HUDEP-2 (cell line): ENCODE measurements around the gene OR52H1.
"Not testable (repeated sequence)": the region's sequence is repeated elsewhere in the genome, so short reads cannot be mapped to it uniquely, and the experiment has no call there.

Experiments
- DNase-seq, 76 experiments: peaks; one replicate each; lab custom pipeline; 2025; ENCODE audit not compliant: unreplicated experiment in 76 of 76; lab: John Stamatoyannopoulos, UW

Gene OR52H1

DNA sequence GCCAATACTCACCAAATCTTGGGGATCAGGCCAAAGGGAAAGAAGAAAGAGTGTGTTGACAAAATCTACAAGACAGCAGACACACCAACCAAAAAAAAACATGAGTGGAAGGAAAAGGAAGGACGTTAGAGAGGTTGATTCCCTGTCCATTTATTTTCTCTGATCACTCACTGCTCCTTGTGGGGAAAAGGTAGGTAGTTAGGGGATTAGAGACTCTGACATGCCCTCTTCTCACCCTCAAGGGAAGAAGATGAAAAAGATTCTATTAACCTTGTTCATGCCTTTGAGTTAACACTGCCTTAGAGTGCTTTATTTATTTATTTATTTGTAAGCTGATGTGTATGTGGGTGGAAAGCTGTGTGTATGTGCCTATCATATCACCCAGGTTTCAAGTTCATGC lies at the start of gene OR52H1:
OR52H1 (minus strand) TSS at position 101 of the 400 bp plus-strand sequence. CDS start 3,035 bp downstream, outside the sequence.
- no peak for DNase-seq

DNA sequence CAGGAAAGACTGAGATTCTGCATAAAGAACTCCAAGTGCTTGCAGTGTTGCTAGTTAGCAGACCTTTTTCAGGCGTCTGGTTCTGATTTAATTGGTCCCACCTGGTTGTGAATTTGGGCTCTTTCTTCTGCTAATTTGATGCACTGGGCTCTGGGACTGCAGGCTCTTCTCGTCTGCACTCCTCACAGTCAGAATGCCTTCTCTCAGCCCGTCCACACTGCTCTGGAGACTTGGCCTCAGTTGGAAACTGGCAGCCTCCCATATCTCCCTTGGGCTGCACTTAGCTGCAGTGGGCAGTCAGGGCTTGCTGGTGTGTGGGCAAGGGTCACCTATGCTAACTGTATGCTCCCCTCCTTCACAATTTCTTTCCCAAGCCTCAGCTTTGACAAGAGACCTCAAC lies 49.6 kb upstream of the OR52H1 start:
- peak in 8 of 76 experiments; percentile 2 to 22 (median 4) for DNase-seq

DNA sequence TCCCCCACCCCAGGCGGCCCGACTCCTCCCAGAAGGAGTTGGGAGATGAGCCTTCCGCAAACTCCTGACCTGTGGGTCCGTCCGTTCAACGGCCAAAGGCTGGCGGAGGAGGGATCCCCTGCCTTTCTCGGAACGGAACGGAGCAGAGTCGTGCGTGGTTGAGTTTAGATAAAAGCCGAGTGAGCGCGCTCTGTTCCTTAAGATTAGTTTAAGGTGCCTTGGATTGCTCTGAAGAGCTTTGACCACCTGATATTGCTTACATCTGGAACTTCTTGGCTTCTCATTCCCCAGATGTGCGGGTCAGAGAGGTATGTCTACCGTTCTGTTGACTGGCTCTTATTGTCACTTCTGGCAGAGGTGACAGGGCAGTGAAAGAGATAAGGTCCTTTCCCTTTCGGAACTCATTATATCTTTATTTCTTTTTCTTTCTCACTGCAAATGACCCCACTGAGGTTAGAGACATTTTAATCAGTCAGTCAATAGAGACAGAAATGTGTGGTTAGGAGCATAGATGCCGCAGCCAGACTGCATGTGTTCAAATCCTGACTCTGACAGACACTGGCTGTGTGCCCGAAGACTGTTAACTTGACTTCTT lies 48.4 kb upstream of the OR52H1 start, which contains the start of gene TRIM6:
TRIM6 (plus strand) TSS at position 31 of the 595 bp plus-strand sequence; CDS start at position 292, 261 bp downstream.
- peak in 72 of 76 experiments; percentile 10 to 84 (median 56) for DNase-seq

DNA sequence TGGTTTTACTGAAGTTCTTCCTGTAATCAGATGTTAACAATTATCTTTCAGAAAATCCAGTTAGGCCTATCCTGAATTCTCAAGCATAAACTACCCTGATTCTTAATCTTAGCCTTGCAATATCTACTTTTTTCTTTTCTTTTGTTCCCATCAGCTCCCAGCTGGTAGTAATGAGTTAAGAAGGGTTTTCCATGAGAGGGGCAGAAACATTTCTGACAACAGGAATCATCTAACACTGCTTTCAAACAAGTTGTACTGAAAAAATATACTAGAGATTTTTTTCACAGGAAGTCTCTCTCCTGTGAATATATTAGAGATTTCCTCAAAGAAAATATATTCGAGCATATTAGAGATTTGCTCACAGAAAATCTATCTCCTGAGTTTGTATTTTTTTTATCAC lies 44.8 kb upstream of the OR52H1 start:
- DNase-seq, result no peak

DNA sequence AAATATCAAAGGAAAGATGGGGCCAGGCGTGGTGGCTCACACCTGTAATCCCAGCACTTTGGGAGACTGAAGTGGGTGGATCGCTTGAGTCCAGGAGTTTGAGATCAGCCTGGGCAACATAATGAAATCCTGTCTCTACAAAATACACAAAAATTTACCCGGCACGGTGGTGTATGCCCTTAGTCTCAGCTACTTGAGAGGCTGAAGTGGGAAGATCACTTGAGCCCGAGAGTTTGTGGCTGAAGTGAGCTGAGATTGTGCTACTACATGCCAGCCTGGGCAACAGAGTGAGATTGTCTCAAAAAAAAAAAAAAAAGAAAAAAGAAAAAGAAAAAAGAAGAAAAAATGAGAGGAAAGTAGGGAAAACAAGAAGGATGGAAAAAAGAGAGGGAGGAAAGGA lies 44.3 kb upstream of the OR52H1 start:
- DNase-seq, result no peak

DNA sequence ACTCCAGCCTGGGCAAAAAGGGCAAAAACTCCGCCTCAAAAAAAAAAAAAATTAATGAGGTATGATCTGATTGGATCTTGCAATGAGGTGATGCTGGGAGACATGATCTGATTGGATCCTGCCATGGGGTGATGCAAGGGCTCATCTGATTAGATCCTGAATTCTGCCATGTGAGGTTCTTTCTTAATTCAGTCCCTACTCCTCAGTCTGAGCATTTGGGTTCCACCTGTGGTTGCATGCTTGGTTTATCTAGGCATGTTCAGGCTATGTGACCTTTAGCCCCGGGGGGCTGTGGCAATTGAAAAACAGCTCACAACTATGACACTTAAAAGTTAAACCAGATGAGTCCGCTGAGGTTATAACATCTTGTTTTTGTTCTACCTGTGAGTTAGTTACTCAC lies 43.3 kb upstream of the OR52H1 start:
- no peak for DNase-seq

DNA sequence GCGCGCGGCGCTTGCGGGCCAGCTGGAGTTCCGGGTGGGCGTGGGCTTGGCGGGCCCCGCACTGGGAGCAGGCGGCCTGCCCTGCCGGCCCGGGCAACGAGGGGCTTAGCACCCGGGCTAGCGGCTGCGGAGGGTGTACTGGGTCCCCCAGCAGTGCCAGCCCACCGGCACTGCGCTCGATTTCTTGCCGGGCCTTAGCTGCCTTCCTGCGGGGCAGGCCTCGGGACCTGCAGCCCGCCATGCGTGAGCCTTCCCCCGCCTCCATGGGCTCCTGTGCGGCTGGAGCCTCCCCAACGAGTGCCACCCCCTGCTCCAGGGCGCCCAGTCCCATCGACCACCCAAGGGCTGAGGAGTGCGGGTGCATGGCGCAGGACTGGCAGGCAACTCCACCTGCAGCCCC lies 41.6 kb upstream of the OR52H1 start:
- not testable (repeated sequence) for DNase-seq

DNA sequence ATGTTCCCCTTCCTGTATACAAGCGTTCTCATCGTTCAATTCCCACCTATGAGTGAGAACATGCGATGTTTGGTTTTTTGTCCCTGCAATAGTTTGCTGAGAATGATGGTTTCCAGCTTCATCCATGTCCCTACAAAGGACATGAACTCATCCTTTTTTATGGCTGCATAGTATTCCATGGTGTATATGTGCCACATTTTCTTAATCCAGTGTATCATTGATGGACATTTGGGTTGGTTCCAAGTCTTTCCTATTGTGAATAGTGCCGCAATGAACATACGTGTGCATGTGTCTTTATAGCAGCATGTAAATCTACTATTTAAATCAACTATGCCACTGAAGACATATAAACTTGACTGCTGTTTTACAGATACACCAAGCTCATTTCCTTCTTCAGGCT lies 36.1 kb upstream of the OR52H1 start:
- not testable (repeated sequence) for DNase-seq

DNA sequence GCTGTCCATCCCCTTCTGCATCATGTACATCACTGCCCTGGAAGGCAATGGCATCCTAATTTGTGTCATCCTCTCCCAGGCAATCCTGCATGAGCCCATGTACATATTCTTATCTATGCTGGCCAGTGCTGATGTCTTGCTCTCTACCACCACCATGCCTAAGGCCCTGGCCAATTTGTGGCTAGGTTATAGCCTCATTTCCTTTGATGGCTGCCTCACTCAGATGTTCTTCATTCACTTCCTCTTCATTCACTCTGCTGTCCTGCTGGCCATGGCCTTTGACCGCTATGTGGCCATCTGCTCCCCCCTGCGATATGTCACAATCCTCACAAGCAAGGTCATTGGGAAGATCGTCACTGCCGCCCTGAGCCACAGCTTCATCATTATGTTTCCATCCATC lies 32.7 kb upstream of the OR52H1 start:
- DNase-seq, result no peak

DNA sequence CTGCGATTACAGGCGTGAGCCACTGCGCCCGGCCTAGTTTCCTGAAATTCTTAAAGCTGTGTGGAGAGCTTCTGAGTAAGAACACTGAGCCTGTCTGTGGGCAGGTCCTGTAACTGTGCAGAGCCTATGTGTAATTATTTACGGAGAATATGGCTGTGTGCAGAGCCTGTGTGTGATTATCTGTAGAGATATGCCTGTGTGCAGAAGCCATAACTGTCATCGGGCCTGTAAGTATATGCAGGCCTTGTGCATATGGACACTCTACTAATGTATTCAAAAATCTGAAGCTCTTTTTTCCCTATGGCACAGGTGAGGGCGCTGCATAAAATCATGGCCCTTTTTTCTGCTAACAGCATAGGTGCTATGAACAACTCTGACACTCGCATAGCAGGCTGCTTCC lies 32.2 kb upstream of the OR52H1 start, which contains the start of gene OR52B6:
OR52B6 (plus strand) TSS at position 301 of the 400 bp plus-strand sequence; CDS start at position 301, 0 bp downstream.
- DNase-seq, result no peak

DNA sequence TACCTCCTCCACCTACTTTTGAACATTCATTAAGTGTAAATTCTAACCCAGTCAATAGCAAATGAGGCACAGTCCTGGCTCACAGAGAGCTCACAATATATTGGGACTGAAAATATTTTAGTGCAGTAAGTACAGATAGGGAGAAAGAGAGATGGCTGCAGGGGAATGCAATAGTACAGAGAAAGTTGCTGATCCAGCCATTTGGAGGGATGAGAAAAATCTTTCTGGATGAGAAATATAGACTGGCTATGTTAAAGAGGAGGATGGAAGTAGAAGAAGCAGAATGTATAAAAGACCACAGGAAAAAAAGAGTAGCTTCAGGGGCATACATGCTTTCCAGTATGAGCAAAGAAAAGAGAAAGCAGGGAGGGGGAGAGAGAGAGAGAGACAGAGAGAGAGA lies 28.8 kb upstream of the OR52H1 start:
- DNase-seq, result no peak

DNA sequence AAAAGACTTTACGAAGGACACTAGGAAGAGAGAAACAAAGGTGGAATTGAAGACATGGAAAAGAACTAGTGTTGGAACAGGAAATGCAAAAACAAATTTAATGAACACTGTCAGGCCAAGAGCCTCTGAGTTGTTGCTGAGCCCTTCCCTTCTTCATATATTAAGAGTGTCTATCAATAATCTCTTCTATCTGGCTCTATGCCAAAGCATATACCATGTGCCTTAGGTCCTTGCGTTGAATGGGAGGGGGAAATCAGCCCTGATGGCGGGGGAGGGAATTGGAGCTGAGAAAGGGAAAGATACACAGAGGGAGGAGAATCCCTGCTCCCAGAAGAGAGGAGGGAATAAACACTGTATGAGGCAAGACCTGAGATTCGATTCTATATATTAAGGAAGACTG lies 26.8 kb upstream of the OR52H1 start:
- DNase-seq, result no peak

DNA sequence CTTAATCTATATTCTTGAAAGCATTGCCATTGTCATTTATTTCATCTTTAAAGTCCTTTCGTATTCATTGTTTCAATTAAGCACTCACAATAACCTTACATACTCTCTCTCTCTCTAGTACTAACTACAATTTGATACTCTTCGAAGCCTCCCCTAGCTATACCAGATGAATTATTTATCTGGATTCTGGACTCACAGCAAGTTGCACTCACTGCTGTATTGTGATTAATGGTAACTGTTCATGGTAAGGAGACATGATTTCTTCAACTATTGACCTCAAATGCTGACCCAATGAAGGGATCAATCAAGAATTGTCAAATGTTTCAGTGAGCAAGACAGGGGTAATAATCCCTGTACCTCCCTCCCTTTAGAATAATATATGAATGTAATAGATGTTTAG lies 26.3 kb upstream of the OR52H1 start:
- DNase-seq, result no peak

DNA sequence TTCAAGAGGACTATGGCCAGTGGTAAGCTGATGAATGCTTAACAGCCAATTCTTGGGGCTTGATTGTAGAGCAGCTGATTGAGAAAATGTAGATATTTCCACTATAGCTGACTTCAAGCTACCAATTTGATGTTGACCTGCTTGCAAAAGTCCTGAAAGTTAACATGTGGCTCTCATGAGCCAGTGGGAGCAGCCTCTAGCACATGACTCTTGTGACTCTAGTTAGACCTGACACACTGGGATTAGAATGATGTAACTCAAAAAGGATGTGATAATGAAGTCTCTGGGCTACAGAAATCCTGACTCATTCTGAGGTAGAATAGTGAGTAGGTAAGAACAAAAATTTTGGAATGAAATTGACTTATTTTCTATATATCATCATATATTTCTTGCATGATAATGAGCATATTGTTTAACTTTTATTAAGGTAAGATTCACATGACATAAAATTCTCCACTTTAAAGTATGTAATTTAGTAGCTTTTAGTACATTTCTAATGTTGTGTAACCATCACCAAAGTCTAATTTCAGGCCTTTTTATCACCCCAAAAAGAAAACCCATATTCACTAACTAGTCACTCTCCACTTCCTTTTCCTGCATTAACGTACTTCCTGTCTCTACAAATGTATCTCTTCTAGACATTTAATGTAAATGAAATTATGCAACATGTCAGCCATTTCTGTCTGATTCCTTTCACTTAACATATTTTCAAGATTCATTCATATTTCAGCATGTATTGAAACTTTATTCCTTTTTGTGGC lies 16.1 kb upstream of the OR52H1 start:
- no peak for DNase-seq

DNA sequence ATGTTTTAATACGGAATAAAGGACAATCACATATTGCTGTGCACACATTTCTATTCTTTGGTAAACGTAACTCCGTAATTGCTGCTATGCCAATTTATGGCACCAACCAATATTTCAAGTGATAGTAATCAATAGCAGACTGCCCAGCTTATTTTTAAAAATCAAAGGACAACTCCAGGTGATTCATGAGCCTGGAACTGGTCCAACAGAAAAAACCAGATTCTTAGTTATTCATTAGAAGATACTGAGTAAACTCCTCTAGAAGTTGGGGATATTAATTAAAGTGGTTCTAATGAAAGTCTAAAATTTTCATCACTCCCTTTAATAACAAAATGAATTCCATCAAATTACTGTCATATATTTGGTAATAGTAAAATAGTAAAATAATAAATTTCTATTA lies 9.4 kb upstream of the OR52H1 start:
- no peak for DNase-seq

DNA sequence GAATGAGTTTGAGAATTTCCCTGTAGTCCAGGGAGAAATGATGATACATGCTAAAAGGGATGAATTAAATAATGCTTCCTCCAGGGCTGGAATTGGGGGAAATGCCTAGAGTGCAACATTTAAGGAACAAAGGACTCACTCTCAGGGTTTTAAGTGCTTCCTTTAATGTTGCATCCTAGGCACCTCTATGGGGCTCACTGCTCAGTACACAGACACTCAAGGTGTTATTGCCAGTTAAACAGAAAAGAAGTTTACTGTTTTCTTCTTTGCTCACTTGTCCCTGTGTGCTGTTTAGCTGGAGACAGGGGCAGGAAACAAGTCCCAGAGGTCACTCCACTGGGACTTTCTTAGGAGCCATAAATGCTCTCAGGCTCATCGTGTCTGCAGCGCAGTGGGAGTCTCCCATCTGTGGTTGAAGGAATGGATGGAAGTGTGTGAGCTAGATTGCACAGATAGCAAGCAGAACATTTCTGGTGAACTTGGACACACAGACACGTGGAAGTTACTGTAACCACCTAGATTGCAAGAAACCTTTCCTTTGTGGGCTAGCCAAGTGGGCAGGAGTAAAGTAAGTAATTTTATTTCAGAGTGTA lies 8.4 kb upstream of the OR52H1 start:
- no peak for DNase-seq

DNA sequence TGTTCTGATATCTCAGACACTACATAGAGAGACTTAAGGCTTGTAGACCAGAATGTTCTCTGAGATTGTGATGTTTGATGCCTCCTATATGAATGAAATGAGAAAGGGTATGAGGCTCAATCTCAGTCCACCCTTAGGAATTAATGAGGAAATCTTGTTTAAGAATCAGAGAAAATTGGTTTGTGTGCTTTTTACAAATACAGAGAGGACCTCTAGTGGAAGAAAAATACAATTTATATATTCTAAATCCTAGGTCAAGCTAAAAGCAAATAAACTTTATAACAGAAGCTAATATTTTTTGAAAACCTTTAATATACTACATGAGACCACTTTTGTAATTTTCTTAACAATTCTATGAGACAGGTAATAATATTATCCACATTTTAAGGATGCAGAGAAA lies 5.0 kb upstream of the OR52H1 start:
- no peak for DNase-seq

DNA sequence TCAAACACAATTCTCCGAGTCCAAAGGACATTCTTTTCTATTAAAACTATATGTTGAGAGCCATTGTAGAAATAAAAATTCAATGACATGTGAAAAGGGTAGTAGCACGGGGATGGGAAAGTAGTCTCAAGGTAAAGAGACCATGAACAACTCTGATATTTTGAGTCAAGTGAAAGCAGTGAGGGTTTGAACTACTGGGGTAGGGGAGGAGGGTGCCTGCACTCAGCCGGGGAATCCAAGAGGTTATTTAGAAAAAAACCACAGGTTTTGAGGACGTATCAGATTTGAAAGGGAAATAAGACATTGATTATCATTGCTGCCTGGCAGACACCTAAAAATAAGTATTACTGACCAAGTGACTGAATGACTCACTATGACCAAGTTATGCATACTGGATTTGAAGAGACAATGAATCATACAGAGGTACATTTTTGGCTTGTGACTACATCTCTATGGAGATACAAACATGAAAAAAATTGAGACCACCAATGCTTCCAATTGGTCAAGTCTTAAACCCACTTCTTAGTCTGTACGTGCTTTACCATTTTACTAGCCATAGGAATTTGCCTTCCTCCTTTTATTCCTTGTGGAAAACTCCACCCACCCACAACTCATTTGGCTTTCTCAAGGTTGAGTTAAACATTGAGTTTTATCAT lies 2.2 kb upstream of the OR52H1 start:
- no peak for DNase-seq

DNA sequence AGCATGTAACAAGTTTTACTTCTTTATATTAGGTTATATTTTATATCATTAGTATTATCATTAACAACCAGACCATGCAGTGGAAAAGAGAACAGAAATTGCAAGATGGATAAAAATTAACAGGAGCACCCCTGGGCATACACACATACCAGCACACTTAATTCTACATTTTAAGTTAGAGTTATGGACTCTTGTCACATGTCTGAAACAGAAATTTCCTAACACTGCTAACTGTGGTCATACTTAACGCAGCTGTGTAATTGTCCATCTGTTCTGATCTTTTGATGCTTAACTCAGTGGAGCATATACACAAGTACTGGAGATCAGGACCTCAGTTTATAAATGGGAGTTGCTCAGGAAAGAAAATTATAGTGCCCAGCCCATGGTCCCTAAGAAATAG lies 358 bp downstream of the OR52H1 start:
- no peak for DNase-seq

DNA sequence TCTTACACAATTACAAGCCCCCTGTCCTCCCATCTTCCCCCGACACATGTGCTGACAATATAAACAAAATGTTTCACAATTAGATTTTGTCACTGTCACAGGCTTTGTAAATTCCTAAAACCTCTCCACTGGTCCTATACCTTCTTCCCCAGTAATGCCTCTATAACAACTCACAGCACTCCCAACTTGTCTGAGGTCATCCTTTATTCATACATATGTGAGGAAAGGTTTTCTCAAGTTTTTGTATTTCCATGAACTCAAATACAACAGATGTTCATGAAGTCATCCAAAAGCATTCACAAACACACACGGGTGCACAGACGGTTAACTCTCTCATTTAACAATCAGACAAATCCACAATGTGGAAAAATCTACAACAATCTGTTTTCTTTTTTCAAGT lies 1.9 kb downstream of the OR52H1 start:
- DNase-seq, result no peak

DNA sequence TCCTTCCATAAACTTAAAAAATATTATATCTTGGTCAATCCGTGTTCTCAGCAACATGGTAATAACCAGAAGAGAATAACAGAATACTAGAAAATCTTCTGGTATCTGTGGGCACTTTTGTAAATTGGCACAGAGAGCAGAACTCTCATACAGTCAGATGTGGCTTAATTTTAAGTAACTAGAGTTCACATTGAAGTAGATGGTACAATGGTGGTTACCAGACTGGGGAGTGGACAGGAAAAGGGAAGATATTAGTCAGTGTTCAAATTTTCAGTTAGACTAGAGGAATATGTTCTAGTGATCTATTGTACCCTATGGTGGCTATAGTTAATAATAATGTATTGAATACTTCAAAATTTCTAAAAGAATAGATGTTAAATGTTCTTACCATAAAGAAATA lies 6.9 kb downstream of the OR52H1 start:
- no peak for DNase-seq
